WTC11 (cell line): ENCODE data around the gene VANGL1.

ENCODE experiments used
- ATF2 ChIP-seq: sonication (generic); formaldehyde crosslinking; IDR thresholded peaks from 2 replicates; pipeline ENCODE4 v1.8.1; 2022; ENCODE audit warnings: low read depth, missing genetic modification reagents, borderline replicate concordance
- ATF3 ChIP-seq: sonication (generic); formaldehyde crosslinking; conservative IDR thresholded peaks from 2 replicates; pipeline ENCODE4 v1.8.1; 2022; ENCODE audit warnings: mild to moderate bottlenecking, missing genetic modification reagents
- CTCF ChIP-seq: fragments of 200-600 bp; IDR thresholded peaks from 2 replicates; pipeline ENCODE4 v1.8.0; 2022; ENCODE audit warnings: antibody characterized with exemption
- ESRRA ChIP-seq: sonication (generic); formaldehyde crosslinking; IDR thresholded peaks from 2 replicates; pipeline ENCODE4 v1.8.1; 2022; ENCODE audit warnings: mild to moderate bottlenecking, missing genetic modification reagents, borderline replicate concordance
- FOXK1 ChIP-seq: sonication (generic); formaldehyde crosslinking; IDR thresholded peaks from 2 replicates; pipeline ENCODE4 v1.8.0; 2022; ENCODE audit warnings: mild to moderate bottlenecking, moderate library complexity, missing genetic modification reagents
- MYBL2 ChIP-seq: sonication (generic); formaldehyde crosslinking; IDR thresholded peaks from 2 replicates; pipeline ENCODE4 v1.8.1; 2023; ENCODE audit warnings: mild to moderate bottlenecking, moderate library complexity, missing genetic modification reagents
- NFYB ChIP-seq: sonication (generic); formaldehyde crosslinking; conservative IDR thresholded peaks from 2 replicates; pipeline ENCODE4 v1.8.0; 2022; ENCODE audit warnings: low read depth, missing genetic modification reagents
- NR1H2 ChIP-seq: sonication (generic); formaldehyde crosslinking; IDR thresholded peaks from 2 replicates; pipeline ENCODE4 v1.9.0; 2021; ENCODE audit warnings: mild to moderate bottlenecking, moderate library complexity, missing genetic modification reagents
- RORB ChIP-seq: fragments of 250-450 bp; sonication (Bioruptor Pico); IDR thresholded peaks from 2 replicates; pipeline ENCODE4 v1.9.0; 2021; ENCODE audit warnings: mild to moderate bottlenecking
- SP1 ChIP-seq: sonication (generic); formaldehyde crosslinking; conservative IDR thresholded peaks from 2 replicates; pipeline ENCODE4 v1.8.1; 2022; ENCODE audit warnings: missing genetic modification reagents
- STAT6 ChIP-seq: sonication (generic); formaldehyde crosslinking; conservative IDR thresholded peaks from 2 replicates; pipeline ENCODE4 v1.8.1; 2023; ENCODE audit warnings: mild to moderate bottlenecking, low read depth, missing genetic modification reagents, moderate library complexity
- TEAD1 ChIP-seq: sonication (generic); formaldehyde crosslinking; IDR thresholded peaks from 2 replicates; pipeline ENCODE4 v1.8.0; 2022; ENCODE audit warnings: mild to moderate bottlenecking, missing genetic modification reagents
- TEAD4 ChIP-seq: sonication (generic); formaldehyde crosslinking; IDR thresholded peaks from 2 replicates; pipeline ENCODE4 v1.8.0; 2022; ENCODE audit warnings: mild to moderate bottlenecking, missing genetic modification reagents
- USF2 ChIP-seq: sonication (generic); formaldehyde crosslinking; IDR thresholded peaks from 2 replicates; pipeline ENCODE4 v1.8.1; 2023; ENCODE audit warnings: mild to moderate bottlenecking, missing genetic modification reagents, moderate library complexity

- TF ChIP-seq MYBL2 (CRISPR knock-in tag) = no peak
- TF ChIP-seq CTCF = no peak
- no peak for TF ChIP-seq ATF2 (CRISPR knock-in tag)
- no peak for TF ChIP-seq FOXK1 (CRISPR knock-in tag)
- no peak for TF ChIP-seq TEAD1 (CRISPR knock-in tag)
- TF ChIP-seq NR1H2 (CRISPR knock-in tag) = no peak
- no peak for TF ChIP-seq RORB (CRISPR knock-in tag)
- TF ChIP-seq NFYB (CRISPR knock-in tag) = no peak
- no peak for TF ChIP-seq ATF3
- no peak for TF ChIP-seq STAT6
- TF ChIP-seq TEAD4 (CRISPR knock-in tag) = no peak
- no peak for TF ChIP-seq ESRRA
- no peak for TF ChIP-seq SP1 (CRISPR knock-in tag)
- no peak for TF ChIP-seq USF2
Observed at GRCh38 chr1:115690972-115691371, 49.2 kb downstream of the VANGL1 start.
